CD4-positive, alpha-beta T cell (primary cell): ENCODE measurements around the gene FAM180A. TPM values are rescaled to one million over a fixed set of nuclear protein-coding genes. Genes with fewer than 3 reads are reported as not detected.

ENCODE experiments used
- ATAC-seq: fragments of 200-7000 bp; cut with Tn5 transposase; one replicate; pipeline ENCODE4 v1.10.0; 2022; ENCODE audit warnings: mild to moderate bottlenecking; ENCODE audit not compliant: poor library complexity
- CTCF ChIA-PET: fragments of 350-600 bp; sonication (Branson Sonifier 250); formaldehyde crosslinking; loops from one replicate; lab custom pipeline; 2021; ENCODE audit warnings: antibody characterized with exemption, inconsistent platforms; lab: Charles Lee
- POLR2A ChIA-PET: fragments of 350-600 bp; sonication (Branson Sonifier 250); formaldehyde crosslinking; loops from one replicate; lab custom pipeline; 2021; ENCODE audit warnings: antibody characterized with exemption, inconsistent platforms; lab: Charles Lee
- DNase-seq, 14 experiments: peaks; one replicate each; pipeline ENCODE4 v3.0.0-alpha.2; 2013 to 2020; ENCODE audit warnings: mixed read lengths in 2 of 14
- H3K27ac ChIP-seq, 2 donors: one replicate each; pipeline versions ENCODE4 v1.5.1 to v1.7.0; 2013; ENCODE audit warnings: low read length in 2 of 2, low read depth in 1 of 2, mild to moderate bottlenecking in 1 of 2
- H3K27me3 ChIP-seq, 2 experiments: 1 replicate in 1 of 2; 2 replicates in 1 of 2; pipeline versions ENCODE4 v1.6.1 to v1.7.0; 2013; ENCODE audit warnings: low read length in 2 of 2, control low read depth in 1 of 2, mild to moderate bottlenecking in 1 of 2, moderate library complexity in 1 of 2; ENCODE audit not compliant: insufficient read depth in 2 of 2, control insufficient read depth in 1 of 2
- H3K36me3 ChIP-seq: one replicate; pipeline ENCODE4 v1.6.1; 2013; ENCODE audit warnings: low read length, control low read depth; ENCODE audit not compliant: insufficient read depth
- H3K4me1 ChIP-seq: one replicate; pipeline ENCODE4 v1.6.1; 2013; ENCODE audit warnings: low read length, control low read depth; ENCODE audit not compliant: insufficient read depth
- H3K4me3 ChIP-seq: one replicate; pipeline ENCODE4 v1.5.1; 2013; ENCODE audit warnings: mild to moderate bottlenecking, low read length, moderate library complexity
- H3K9me3 ChIP-seq, 2 experiments: 1 replicate in 1 of 2; 2 replicates in 1 of 2; pipeline versions ENCODE4 v1.6.1 to v1.7.0; 2013; ENCODE audit warnings: low read length in 2 of 2, mild to moderate bottlenecking in 2 of 2, control low read depth in 1 of 2, moderate library complexity in 1 of 2; ENCODE audit not compliant: control insufficient read depth in 1 of 2, insufficient read depth in 1 of 2
- H3K27ac Mint-ChIP-seq: one replicate; pipeline ENCODE4 v1.8.0; 2020; ENCODE audit warnings: mixed read lengths
- H3K27me3 Mint-ChIP-seq: one replicate; pipeline ENCODE4 v1.8.0; 2021; ENCODE audit warnings: mixed read lengths
- H3K36me3 Mint-ChIP-seq: one replicate; pipeline ENCODE4 v1.8.0; 2021; ENCODE audit warnings: low read depth, mixed read lengths
- H3K4me1 Mint-ChIP-seq: one replicate; pipeline ENCODE4 v1.8.0; 2021; ENCODE audit warnings: low read depth, mixed read lengths
- H3K4me3 Mint-ChIP-seq: one replicate; pipeline ENCODE4 v1.8.0; 2020; ENCODE audit warnings: mild to moderate bottlenecking, mixed read lengths
- H3K9me3 Mint-ChIP-seq: one replicate; pipeline ENCODE4 v1.8.0; 2020; ENCODE audit warnings: mixed read lengths
- CTCF ChIP-seq: fragments of 200-600 bp; IDR thresholded peaks from one replicate; pipeline ENCODE4 v1.8.0; 2022; ENCODE audit warnings: antibody characterized with exemption, mild to moderate bottlenecking
- intact Hi-C, 2 experiments: fragments of 100-400 bp; cut with DNase I in 1 of 2; cut with micrococcal nuclease in 1 of 2; formaldehyde crosslinking; loops; one replicate each; pipeline versions ENCODE4 v1.15.1 to v1.9.0; 2023 to 2025; cut with DNase I, micrococcal nuclease
- total RNA-seq, 174 experiments: library from RNA in 2 of 174; stranded (reverse) in 2 of 174; gene quantifications; one replicate each; pipeline ENCODE4 v1.2.3 and lab custom pipeline; 2021 to 2026

Gene FAM180A
- total RNA-seq, 2 experiments from 2014 or later = not detected

DNA sequence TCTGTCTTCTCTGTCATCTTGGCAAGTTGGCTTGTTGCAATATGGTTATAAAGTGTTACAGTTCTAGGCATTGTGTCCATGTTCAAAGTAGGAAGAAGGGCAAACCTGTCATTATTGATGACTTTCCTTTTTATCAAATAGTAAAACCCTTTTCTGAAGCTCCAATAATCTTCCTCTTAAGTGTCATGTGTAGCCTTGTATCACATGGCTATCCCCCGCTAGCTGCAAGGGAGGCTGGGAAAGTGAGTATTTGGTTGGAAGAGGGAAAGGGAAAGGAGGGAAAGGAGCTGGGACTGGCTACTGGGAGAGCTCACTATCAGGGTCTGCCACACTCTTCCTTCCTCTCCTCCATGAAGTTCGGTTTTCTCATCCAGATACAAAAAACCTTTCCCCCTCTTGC is 45.2 kb upstream of the FAM180A start:
- Mint-ChIP-seq H3K4me3 (no peak overlapping the region), H3K36me3 (no peaks in the 10 kb centered on the region), H3K27me3 (no peaks in the 10 kb centered on the region), H3K27ac (no peak overlapping the region), H3K9me3 (no peaks in the 10 kb centered on the region), H3K4me1 (no peaks in the 10 kb centered on the region)
- intact Hi-C loops = no loop called here
- no peak overlapping the region for H3K4me3 ChIP-seq
- ChIA-PET CTCF (no interaction called here), POLR2A (no interaction called here)
- H3K4me1 ChIP-seq = no peaks in the 10 kb centered on the region
- H3K9me3 ChIP-seq = no peaks in the 10 kb centered on the region
- H3K27ac ChIP-seq = no peak overlapping the region
- DNase-seq (no peak), ATAC-seq (no peak)
- H3K27me3 ChIP-seq = peaks cover 2 to 3% of the 10 kb centered on the region in 2 experiments
- no peaks in the 10 kb centered on the region for H3K36me3 ChIP-seq
- TF ChIP-seq CTCF = no peak

DNA sequence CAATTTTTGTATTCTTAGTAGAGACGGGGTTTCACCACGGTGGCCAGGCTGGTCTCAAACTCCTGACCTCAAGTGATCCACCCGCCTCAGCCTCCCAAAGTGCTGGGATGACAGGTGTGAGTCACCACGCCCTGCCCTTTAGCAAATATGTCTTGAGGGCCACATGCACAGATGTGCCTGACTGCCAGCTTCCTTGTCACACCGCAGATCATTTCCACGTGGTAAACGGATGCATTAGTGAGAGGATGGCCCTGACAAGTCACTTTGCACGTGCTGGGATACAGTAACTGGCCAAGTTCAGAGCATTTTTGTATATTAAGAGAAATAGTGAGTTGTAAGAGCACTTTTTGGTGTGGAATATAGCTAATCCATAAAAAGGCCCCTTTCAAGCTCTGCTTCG is 44.3 kb upstream of the FAM180A start:
- H3K27me3 Mint-ChIP-seq = peaks cover 7% of the 10 kb centered on the region
- H3K4me1 Mint-ChIP-seq = no peaks in the 10 kb centered on the region
- Histone ChIP-seq H3K4me3 (no peak overlapping the region), H3K27me3 (peaks cover 2 to 3% of the 10 kb centered on the region in 2 experiments), H3K36me3 (no peaks in the 10 kb centered on the region), H3K4me1 (no peaks in the 10 kb centered on the region), H3K9me3 (no peaks in the 10 kb centered on the region), H3K27ac (no peak overlapping the region)
- no peak for ATAC-seq
- H3K36me3 Mint-ChIP-seq = no peaks in the 10 kb centered on the region
- DNase-seq = no peak
- ChIA-PET POLR2A (no interaction called here), CTCF (no interaction called here)
- H3K27ac Mint-ChIP-seq = no peak overlapping the region
- intact Hi-C loops = no loop called here
- no peaks in the 10 kb centered on the region for H3K9me3 Mint-ChIP-seq
- TF ChIP-seq CTCF = no peak
- no peak overlapping the region for H3K4me3 Mint-ChIP-seq

GRCh38 chr7:135792363-135792668 is 43.7 kb upstream of the FAM180A start:
- Mint-ChIP-seq H3K27ac (no peak overlapping the region), H3K9me3 (no peaks in the 10 kb centered on the region), H3K4me1 (no peaks in the 10 kb centered on the region), H3K4me3 (no peak overlapping the region), H3K36me3 (no peaks in the 10 kb centered on the region), H3K27me3 (peaks cover 7% of the 10 kb centered on the region)
- TF ChIP-seq CTCF = no peak
- ChIA-PET CTCF (no interaction called here), POLR2A (no interaction called here)
- Histone ChIP-seq H3K27me3 (peaks cover 2 to 3% of the 10 kb centered on the region in 2 experiments), H3K4me1 (no peaks in the 10 kb centered on the region), H3K36me3 (no peaks in the 10 kb centered on the region), H3K4me3 (no peak overlapping the region), H3K27ac (no peak overlapping the region), H3K9me3 (no peaks in the 10 kb centered on the region)
- intact Hi-C loops = no loop called here
- no peak for DNase-seq
- ATAC-seq = no peak
